Upper lobe of left lung (tissue), 6 donors: Measurements from ENCODE around the gene TAF6. TPM values are rescaled to one million over a fixed set of nuclear protein-coding genes. Genes with fewer than 3 reads are reported as not detected.

Experiments
- ATAC-seq, 2 donors: fragments of 200-7000 bp; cut with Tn5 transposase; one replicate each; pipeline ENCODE4 v1.9.1; 2022; ENCODE audit warnings: mild to moderate bottlenecking in 2 of 2, moderate library complexity in 2 of 2; ENCODE audit not compliant: low FRiP score in 2 of 2
- DNase-seq, 2 donors: peaks; one replicate each; pipeline ENCODE4 v3.0.0-alpha.2; 2019 to 2020
- H3K27ac ChIP-seq, 4 donors: fragments of 200-600 bp; sonication (generic); one replicate each; pipeline ENCODE4 v1.5.1; 2016 to 2019
- H3K27me3 ChIP-seq, 4 donors: fragments of 200-600 bp; sonication (generic); one replicate each; pipeline ENCODE4 v1.5.1; 2017 to 2019
- H3K36me3 ChIP-seq, 4 donors: fragments of 200-600 bp; sonication (generic); one replicate each; pipeline ENCODE4 v1.5.1; 2016 to 2019
- H3K4me1 ChIP-seq, 4 donors: fragments of 200-600 bp; sonication (generic); one replicate each; pipeline ENCODE4 v1.5.1; 2018 to 2019
- H3K4me3 ChIP-seq, 4 donors: fragments of 200-600 bp; sonication (generic); one replicate each; pipeline ENCODE4 v1.5.1; 2017 to 2019; ENCODE audit warnings: mild to moderate bottlenecking in 2 of 4, moderate library complexity in 1 of 4
- H3K9me3 ChIP-seq, 4 donors: fragments of 200-600 bp; sonication (generic); one replicate each; pipeline ENCODE4 v1.5.1; 2018 to 2019
- EP300 ChIP-seq, 4 donors: sonication (generic); formaldehyde crosslinking; IDR thresholded peaks; one replicate each; pipeline ENCODE4 v1.5.1; 2017; ENCODE audit warnings: antibody characterized with exemption in 4 of 4, control low read depth in 2 of 4
- POLR2A ChIP-seq, 4 donors: fragments of 450-650 bp; IDR thresholded peaks; one replicate each; pipeline ENCODE4 v1.5.1; 2016 to 2017; ENCODE audit warnings: antibody characterized with exemption in 4 of 4, mild to moderate bottlenecking in 2 of 4
- POLR2AphosphoS5 ChIP-seq, 2 donors: sonication (generic); formaldehyde crosslinking; IDR thresholded peaks; one replicate each; pipeline ENCODE4 v1.5.1; 2017; ENCODE audit warnings: antibody characterized with exemption in 2 of 2
- WGBS, 2 donors: methylation state at CpG; one replicate each; pipeline ENCODE4 v1.1.5; 2017 to 2018; 5-methylcytosine and 5-hydroxymethylcytosine counted together
- total RNA-seq, 6 donors: library from RNA; depleted of rRNA in 4 of 6; stranded (reverse); fragments of >200 nt in 4 of 6; gene quantifications; one replicate each; pipeline versions ENCODE4 v1.1.0 to v1.2.1, GENCODE V29; 2016 to 2021
- TF ChIP-seq, protein P1 (sequence below), 6 experiments: fragments of 450-650 bp in 4 of 6; fragments of 200-600 bp in 2 of 6; sonication (generic) in 2 of 6; IDR thresholded peaks; one replicate each; pipeline ENCODE4 v1.5.1; 2016 to 2019; ENCODE audit warnings: antibody characterized with exemption in 6 of 6
- donor health status: DM: no; HTN: no; CAD: no; lungs with moderate emphysema.
- donor health status: DM: no; HTN: yes; CAD: no; lungs with severe emphysema.

The TAF6 gene
- total RNA-seq, 6 donors from 2014 or later: 33.4 to 76.5 (median 53.0) TPM

DNA sequence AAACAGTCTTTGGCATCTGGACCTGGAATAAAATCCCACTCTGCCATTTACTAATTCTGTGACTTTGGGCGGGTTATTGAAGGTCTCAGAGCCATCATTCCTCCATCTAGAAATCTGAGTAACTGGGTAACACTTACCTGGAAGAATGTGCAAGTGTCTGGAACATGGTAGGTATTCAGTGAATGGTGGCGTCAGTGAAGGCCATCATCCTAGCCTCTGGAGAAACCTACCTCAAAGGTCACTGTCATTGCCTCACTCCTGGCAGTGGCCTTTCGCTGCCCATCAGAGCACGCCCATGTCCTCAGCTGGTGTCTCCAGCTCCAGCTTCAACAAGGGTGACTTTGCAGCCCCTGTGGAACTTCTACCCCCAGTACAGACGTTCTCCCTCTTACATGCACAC, 44.7 kb upstream of the TAF6 start:
- no peak for ATAC-seq
- H3K9me3 ChIP-seq: no peaks in the 10 kb centered on the region
- H3K36me3 ChIP-seq: no peaks in the 10 kb centered on the region
- WGBS, 2 donors: 87 to 91% methylated on average over 5 of the region's 5 CpGs
- DNase-seq: no peak
- no peak for TF ChIP-seq POLR2AphosphoS5 (IDR thresholded peaks at IDR 0.05)
- no peak for TF ChIP-seq POLR2A (IDR thresholded peaks at IDR 0.05)
- TF ChIP-seq EP300 (IDR thresholded peaks at IDR 0.05): no peak
- TF ChIP-seq, protein P1, sequence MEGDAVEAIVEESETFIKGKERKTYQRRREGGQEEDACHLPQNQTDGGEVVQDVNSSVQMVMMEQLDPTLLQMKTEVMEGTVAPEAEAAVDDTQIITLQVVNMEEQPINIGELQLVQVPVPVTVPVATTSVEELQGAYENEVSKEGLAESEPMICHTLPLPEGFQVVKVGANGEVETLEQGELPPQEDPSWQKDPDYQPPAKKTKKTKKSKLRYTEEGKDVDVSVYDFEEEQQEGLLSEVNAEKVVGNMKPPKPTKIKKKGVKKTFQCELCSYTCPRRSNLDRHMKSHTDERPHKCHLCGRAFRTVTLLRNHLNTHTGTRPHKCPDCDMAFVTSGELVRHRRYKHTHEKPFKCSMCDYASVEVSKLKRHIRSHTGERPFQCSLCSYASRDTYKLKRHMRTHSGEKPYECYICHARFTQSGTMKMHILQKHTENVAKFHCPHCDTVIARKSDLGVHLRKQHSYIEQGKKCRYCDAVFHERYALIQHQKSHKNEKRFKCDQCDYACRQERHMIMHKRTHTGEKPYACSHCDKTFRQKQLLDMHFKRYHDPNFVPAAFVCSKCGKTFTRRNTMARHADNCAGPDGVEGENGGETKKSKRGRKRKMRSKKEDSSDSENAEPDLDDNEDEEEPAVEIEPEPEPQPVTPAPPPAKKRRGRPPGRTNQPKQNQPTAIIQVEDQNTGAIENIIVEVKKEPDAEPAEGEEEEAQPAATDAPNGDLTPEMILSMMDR (IDR thresholded peaks at IDR 0.05): no peak
- peaks cover 0 to 9% (median 0%) of the 10 kb centered on the region in 4 donors for H3K27me3 ChIP-seq
- H3K4me3 ChIP-seq: no peak overlapping the region
- no peak overlapping the region for H3K27ac ChIP-seq
- peaks cover 10 to 23% (median 19%) of the 10 kb centered on the region in 4 donors for H3K4me1 ChIP-seq

DNA sequence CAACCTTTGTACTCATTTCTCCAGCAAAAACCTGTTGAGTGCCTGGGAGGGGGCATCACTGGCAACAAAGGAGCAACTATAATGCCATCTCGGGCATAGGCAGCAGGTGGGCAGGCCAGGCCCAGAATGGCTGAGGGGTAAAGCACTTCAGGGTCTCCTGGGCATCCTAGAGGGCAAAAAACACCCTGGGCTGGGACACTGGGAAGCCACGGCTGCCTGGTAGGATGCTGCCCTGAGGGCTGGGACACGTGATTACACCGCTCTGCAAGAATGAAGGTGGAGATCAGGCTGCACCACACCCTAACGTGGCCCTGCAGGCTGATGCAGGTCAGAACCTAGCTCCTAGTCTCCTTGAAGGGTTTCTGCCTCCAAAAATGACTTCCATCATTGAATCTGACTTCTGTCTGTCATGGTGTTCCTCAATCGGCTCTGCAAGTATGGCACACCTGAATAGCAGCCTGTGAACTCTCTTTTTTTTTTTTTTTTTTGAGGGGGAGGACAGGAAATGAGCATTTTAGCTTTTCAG, 43.9 kb upstream of the TAF6 start:
- Histone ChIP-seq H3K4me1 (peaks cover 2 to 17% (median 13%) of the 10 kb centered on the region in 4 donors), H3K9me3 (no peaks in the 10 kb centered on the region), H3K36me3 (no peaks in the 10 kb centered on the region), H3K27me3 (peaks cover 0 to 1% (median 0%) of the 10 kb centered on the region in 4 donors), H3K4me3 (no peak overlapping the region), H3K27ac (no peak overlapping the region)
- no peak for ATAC-seq
- TF ChIP-seq POLR2AphosphoS5 (IDR thresholded peaks at IDR 0.05) (no peak), POLR2A (IDR thresholded peaks at IDR 0.05) (no peak), EP300 (IDR thresholded peaks at IDR 0.05) (no peak)
- TF ChIP-seq, protein P1 (IDR thresholded peaks at IDR 0.05): no peak
- 60 to 70% methylated on average over 6 of the region's 6 CpGs for WGBS, 2 donors
- no peak for DNase-seq

DNA sequence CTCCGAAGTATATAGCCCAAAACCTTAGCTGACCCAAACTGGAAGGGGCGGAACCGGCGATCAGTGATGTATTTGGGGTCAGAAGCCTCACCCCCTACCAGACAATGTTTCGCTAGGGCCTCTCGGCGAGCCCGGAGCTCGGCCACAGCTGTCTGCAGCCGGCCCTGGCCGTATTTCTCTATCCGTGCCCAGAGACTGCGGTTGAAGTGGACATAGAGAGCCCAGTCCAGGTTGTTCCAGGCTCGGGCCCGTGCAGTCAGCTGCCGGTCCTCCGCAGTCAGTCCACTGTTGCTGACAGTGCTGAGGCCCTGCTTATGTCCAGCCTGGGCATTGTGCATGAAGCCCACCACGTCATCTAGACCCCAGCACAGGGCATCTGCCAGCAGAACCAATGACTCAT, 40.9 kb upstream of the TAF6 start:
- Histone ChIP-seq H3K9me3 (no peaks in the 10 kb centered on the region), H3K27me3 (no peaks in the 10 kb centered on the region), H3K4me3 (no peak overlapping the region), H3K27ac (no peak overlapping the region), H3K36me3 (peaks cover 3 to 21% (median 15%) of the 10 kb centered on the region in 4 donors), H3K4me1 (peaks cover 10 to 24% (median 20%) of the 10 kb centered on the region in 4 donors)
- ATAC-seq (no peak), DNase-seq (peak in 1 of 2 donors; percentile 63)
- WGBS, 2 donors: 86 to 95% methylated on average over 18 of the region's 18 CpGs
- TF ChIP-seq, protein P1 (IDR thresholded peaks at IDR 0.05): no peak
- TF ChIP-seq POLR2AphosphoS5 (IDR thresholded peaks at IDR 0.05) (no peak), POLR2A (IDR thresholded peaks at IDR 0.05) (no peak), EP300 (IDR thresholded peaks at IDR 0.05) (no peak)

DNA sequence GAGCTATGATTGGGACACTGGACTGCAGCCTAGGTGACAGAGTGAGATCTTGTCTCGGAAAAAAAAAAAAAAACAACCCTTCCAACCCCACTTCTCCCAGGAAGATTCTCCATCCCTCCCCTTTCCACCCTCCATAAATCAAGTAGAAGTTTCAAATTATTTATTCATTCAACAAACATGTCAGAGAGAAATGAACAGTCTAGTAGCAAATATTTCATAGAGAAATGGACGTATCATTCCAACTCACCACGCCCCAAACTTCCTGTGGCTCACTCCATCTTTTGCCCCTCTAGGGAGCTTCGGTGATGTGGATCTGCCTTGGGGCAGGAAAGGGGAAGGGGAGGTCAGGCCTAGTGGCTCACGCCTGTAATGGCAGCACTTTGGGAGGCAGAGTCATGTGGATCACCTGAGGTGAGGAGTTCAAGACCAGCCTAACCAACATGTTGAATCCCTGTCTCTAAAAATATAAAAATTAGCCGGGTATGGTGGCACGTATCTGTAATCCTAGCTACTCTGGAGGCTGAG, 40.0 kb upstream of the TAF6 start:
- Histone ChIP-seq H3K9me3 (no peaks in the 10 kb centered on the region), H3K4me1 (peaks cover 10 to 31% (median 23%) of the 10 kb centered on the region in 4 donors), H3K36me3 (peaks cover 3 to 30% (median 23%) of the 10 kb centered on the region in 4 donors), H3K4me3 (peak overlapping the region in 3 of 4 donors; percentile 83 to 98 (median 98)), H3K27ac (peak overlapping the region in 3 of 4 donors; percentile 81 to 92 (median 89)), H3K27me3 (no peaks in the 10 kb centered on the region)
- WGBS, 2 donors: 59 to 62% methylated on average over 7 of the region's 7 CpGs
- no peak for DNase-seq
- TF ChIP-seq, protein P1 (IDR thresholded peaks at IDR 0.05): no peak
- no peak for TF ChIP-seq POLR2A (IDR thresholded peaks at IDR 0.05)
- TF ChIP-seq EP300 (IDR thresholded peaks at IDR 0.05): no peak
- TF ChIP-seq POLR2AphosphoS5 (IDR thresholded peaks at IDR 0.05): no peak
- ATAC-seq: no peak
